ENCODE data around the gene MRPL36.

Gene MRPL36
- long read RNA-seq, transcript MRPL36-202 (2 exons, 610 nt) = major isoform, 24 of 32 reads
- long read RNA-seq, transcript MRPL36-204 (2 exons, 686 nt) = minor isoform, 5 of 32 reads
- long read RNA-seq, partial matches to known transcripts = 2 of 32 reads
- long read RNA-seq, other reads (novel, unspliced or antisense) = 1 of 32 reads

DNA sequence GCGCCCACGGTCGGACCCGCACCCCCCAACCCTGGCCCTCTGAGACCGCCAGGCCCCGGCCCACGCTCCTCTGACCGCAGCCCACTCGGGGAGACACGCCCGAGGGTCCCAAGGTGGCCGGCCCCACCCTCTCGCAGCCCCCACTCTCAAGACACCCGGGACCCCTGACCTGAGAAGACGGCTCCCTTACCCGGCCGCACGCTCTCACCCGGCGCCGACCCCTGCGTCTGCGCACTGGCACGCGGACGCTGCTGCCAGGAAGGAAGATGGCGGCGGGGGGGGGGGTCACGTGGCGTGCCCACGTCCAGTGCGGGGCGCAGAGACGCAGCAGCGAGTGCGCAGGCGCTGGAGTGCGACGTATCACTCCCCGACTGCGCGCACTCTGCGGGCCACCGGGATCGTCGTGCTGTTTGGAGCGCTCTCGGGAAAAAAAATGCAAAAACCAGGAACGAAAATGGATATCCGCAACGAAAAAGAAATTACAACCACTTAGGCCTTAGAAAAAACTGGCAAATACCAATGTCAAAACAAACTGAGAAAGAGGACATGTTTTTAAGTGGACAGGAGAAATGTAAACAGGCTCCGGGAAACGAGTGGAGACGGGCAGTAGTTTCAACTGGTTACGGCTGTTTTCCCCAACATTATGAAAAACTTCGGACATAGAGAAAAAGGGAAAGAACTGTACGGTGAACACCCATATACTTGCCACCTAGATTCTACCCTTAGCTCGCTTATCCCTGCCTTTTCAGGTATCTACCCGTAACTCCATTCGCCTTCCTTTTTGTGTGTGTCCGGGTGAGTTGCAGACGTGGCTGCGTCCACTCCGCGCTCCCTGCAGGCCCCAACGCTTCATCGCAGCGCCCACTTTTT is at the start of gene MRPL36:
TSS of gene MRPL36 (minus strand) at position 236 of the 870 bp plus-strand sequence. CDS start 902 bp downstream, outside the sequence.
- Histone ChIP-seq H3K27ac (replicated peaks) (peak within 1 kb of the TSS; percentile 95), H3K27me3 (ENCODE audit: insufficient read depth, poor library complexity, severe bottlenecking) (no peaks in the 10 kb centered on the region), H3K4me3 (replicated peaks; ENCODE audit: insufficient read depth, low read length) (peak within 1 kb of the TSS; percentile 86)
- TF ChIP-seq, protein P1, sequence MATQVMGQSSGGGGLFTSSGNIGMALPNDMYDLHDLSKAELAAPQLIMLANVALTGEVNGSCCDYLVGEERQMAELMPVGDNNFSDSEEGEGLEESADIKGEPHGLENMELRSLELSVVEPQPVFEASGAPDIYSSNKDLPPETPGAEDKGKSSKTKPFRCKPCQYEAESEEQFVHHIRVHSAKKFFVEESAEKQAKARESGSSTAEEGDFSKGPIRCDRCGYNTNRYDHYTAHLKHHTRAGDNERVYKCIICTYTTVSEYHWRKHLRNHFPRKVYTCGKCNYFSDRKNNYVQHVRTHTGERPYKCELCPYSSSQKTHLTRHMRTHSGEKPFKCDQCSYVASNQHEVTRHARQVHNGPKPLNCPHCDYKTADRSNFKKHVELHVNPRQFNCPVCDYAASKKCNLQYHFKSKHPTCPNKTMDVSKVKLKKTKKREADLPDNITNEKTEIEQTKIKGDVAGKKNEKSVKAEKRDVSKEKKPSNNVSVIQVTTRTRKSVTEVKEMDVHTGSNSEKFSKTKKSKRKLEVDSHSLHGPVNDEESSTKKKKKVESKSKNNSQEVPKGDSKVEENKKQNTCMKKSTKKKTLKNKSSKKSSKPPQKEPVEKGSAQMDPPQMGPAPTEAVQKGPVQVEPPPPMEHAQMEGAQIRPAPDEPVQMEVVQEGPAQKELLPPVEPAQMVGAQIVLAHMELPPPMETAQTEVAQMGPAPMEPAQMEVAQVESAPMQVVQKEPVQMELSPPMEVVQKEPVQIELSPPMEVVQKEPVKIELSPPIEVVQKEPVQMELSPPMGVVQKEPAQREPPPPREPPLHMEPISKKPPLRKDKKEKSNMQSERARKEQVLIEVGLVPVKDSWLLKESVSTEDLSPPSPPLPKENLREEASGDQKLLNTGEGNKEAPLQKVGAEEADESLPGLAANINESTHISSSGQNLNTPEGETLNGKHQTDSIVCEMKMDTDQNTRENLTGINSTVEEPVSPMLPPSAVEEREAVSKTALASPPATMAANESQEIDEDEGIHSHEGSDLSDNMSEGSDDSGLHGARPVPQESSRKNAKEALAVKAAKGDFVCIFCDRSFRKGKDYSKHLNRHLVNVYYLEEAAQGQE (IDR thresholded peaks at IDR 0.05; ENCODE audit: insufficient replicate concordance, low read depth) = no peak
- TF ChIP-seq POLR2AphosphoS5 (IDR thresholded peaks at IDR 0.05; ENCODE audit: low read depth) = peak; percentile 61; the same call in 1 of the 2 replicates
- DNase-seq (ENCODE audit: low read depth in 1 of 2, low spot score in 1 of 2) = peak; percentile 90 to 91

DNA sequence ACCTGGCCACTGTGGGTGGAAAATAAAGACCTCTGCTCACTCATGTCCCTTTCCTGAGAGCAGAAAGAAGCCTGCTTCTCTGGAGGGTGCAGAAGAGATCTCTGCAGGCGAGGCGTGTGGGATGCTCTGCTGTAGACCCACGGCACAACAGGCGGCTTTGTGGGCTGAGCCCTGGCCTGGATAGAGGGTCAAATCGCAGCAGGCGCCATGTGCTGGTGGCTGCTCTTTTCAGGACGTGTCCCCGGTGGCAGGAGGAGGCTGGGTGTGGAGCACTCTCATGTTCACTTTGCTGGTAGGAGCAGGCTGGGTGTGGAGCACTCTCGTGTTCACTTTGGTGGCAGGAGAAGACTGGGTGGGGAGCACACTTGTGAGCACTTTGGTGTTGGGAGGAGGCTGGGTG is 48.0 kb upstream of the MRPL36 start:
- no peak for DNase-seq (ENCODE audit: low read depth in 1 of 2, low spot score in 1 of 2)
- TF ChIP-seq POLR2AphosphoS5 (IDR thresholded peaks at IDR 0.05; ENCODE audit: low read depth) (no peak), SPI1 (IDR thresholded peaks at IDR 0.05; ENCODE audit: borderline replicate concordance, low read depth) (no peak), GABPA (IDR thresholded peaks at IDR 0.05; ENCODE audit: low read depth) (no peak)
- TF ChIP-seq, protein P2, sequence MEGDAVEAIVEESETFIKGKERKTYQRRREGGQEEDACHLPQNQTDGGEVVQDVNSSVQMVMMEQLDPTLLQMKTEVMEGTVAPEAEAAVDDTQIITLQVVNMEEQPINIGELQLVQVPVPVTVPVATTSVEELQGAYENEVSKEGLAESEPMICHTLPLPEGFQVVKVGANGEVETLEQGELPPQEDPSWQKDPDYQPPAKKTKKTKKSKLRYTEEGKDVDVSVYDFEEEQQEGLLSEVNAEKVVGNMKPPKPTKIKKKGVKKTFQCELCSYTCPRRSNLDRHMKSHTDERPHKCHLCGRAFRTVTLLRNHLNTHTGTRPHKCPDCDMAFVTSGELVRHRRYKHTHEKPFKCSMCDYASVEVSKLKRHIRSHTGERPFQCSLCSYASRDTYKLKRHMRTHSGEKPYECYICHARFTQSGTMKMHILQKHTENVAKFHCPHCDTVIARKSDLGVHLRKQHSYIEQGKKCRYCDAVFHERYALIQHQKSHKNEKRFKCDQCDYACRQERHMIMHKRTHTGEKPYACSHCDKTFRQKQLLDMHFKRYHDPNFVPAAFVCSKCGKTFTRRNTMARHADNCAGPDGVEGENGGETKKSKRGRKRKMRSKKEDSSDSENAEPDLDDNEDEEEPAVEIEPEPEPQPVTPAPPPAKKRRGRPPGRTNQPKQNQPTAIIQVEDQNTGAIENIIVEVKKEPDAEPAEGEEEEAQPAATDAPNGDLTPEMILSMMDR (IDR thresholded peaks at IDR 0.05; ENCODE audit: insufficient read depth, low read length) = no peak
- TF ChIP-seq, protein P1 (IDR thresholded peaks at IDR 0.05; ENCODE audit: insufficient replicate concordance, low read depth) = no peak
- Histone ChIP-seq H3K4me3 (replicated peaks; ENCODE audit: insufficient read depth, low read length) (no peak overlapping the region), H3K27me3 (ENCODE audit: insufficient read depth, poor library complexity, severe bottlenecking) (peaks cover 20% of the 10 kb centered on the region), H3K27ac (replicated peaks) (no peak overlapping the region)

DNA sequence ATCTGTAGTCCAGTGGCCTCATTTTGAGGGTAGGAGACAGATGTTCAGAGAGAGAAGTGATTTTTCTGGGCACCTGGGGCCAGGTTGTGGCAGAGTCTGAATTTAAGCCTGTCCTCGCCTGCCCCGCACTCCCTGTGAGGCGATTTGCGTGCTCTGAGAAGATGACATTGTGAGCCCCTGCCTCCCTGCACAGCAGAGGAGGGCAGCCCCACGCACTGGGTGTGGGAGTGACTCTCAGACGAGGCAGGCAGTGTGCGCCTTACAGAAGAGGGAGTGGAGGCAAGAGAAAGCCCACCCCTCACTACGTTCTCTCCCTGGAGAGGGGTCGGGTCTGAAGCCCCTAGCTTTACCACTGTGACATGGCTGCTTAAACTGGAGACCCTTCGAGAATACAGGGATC is 47.4 kb upstream of the MRPL36 start:
- H3K27me3 ChIP-seq (ENCODE audit: insufficient read depth, poor library complexity, severe bottlenecking) = peaks cover 17% of the 10 kb centered on the region
- no peak for DNase-seq (ENCODE audit: low read depth in 1 of 2, low spot score in 1 of 2)
- no peak overlapping the region for H3K4me3 ChIP-seq (replicated peaks; ENCODE audit: insufficient read depth, low read length)
- H3K27ac ChIP-seq (replicated peaks) = no peak overlapping the region
- TF ChIP-seq GABPA (IDR thresholded peaks at IDR 0.05; ENCODE audit: low read depth) = no peak
- no peak for TF ChIP-seq POLR2AphosphoS5 (IDR thresholded peaks at IDR 0.05; ENCODE audit: low read depth)
- TF ChIP-seq, protein P1 (IDR thresholded peaks at IDR 0.05; ENCODE audit: insufficient replicate concordance, low read depth) = no peak
- no peak for TF ChIP-seq SPI1 (IDR thresholded peaks at IDR 0.05; ENCODE audit: borderline replicate concordance, low read depth)
- TF ChIP-seq, protein P2 (IDR thresholded peaks at IDR 0.05; ENCODE audit: insufficient read depth, low read length) = no peak

All from HL-60 (cell line).